Right lobe of liver (tissue), 4 donors: ENCODE results near the gene PCDHAC1.

ENCODE experiments used
- CTCF ChIP-seq, 4 donors: fragments of 200-600 bp in 3 of 4; fragments of 450-650 bp in 1 of 4; IDR thresholded peaks; one replicate each; pipeline versions ENCODE4 v1.5.1 to v1.8.0; 2016 to 2022; ENCODE audit warnings: antibody characterized with exemption in 4 of 4, mild to moderate bottlenecking in 2 of 4
- POLR2A ChIP-seq: fragments of 450-650 bp; IDR thresholded peaks from one replicate; pipeline ENCODE4 v1.6.1; 2017; ENCODE audit warnings: antibody characterized with exemption, mild to moderate bottlenecking
- donor health status: DM: no; HTN: no; CAD: no.
- donor health status: DM: no; HTN: no; CAD: no.
- donor health status: DM: no; HTN: yes; CAD: no.

- TF ChIP-seq CTCF (IDR thresholded peaks at IDR 0.05) (no peak), POLR2A (no peak)
Measured at GRCh38 chr5:140934964-140935606, 9.0 kb downstream of the PCDHAC1 start.
